ENCODE results near the gene EPB41L5. TPM values are rescaled to one million over a fixed set of nuclear protein-coding genes. Genes with fewer than 3 reads are reported as not detected.
"Not testable (repeated sequence)": the region's sequence is repeated elsewhere in the genome, so short reads cannot be mapped to it uniquely, and the experiment has no call there.

EPB41L5 gene
- total RNA-seq, 1 donor from 2014 or later = 16.2 TPM

DNA sequence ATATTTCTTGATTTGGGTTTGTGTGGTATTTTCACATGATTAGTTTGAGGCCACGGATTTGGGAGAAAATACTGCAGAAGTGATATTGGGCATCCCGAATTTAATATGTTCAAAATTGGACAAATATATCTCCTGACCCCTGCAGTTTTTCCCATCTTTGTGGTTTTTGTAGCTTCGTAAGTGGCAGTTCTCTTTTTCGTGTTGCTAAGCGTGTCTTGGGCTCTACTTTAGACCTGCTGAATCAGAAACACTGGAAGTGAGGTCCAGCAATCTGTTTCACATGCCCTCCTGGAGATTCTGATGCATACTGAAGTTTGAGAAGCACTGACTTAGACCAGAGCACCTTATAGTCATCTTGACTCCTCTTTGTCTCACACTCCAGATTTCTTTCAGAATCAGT, 98.3 kb downstream of the EPB41L5 start:
- Histone ChIP-seq H3K27ac (ENCODE audit: low read depth, low read length) (no peak overlapping the region), H3K4me1 (ENCODE audit: insufficient read depth, low read length) (peaks cover 20% of the 10 kb centered on the region), H3K9me3 (ENCODE audit: insufficient read depth, low read depth, low read length) (no peaks in the 10 kb centered on the region), H3K9ac (ENCODE audit: low read length) (no peak overlapping the region), H3K4me3 (ENCODE audit: insufficient read depth, low read depth, low read length) (no peak overlapping the region), H2AFZ (ENCODE audit: low read depth, low read length) (no peak overlapping the region), H3K27me3 (ENCODE audit: insufficient read depth, low read length) (peaks cover 5% of the 10 kb centered on the region), H4K20me1 (ENCODE audit: insufficient read depth, low read length) (no peaks in the 10 kb centered on the region), H3K36me3 (ENCODE audit: insufficient read depth, low read length) (no peaks in the 10 kb centered on the region), H3K79me2 (ENCODE audit: insufficient read depth, low read length) (no peaks in the 10 kb centered on the region), H3K4me2 (ENCODE audit: low read length) (no peak overlapping the region)
- H3K36me3 Mint-ChIP-seq (ENCODE audit: low read depth, unreplicated experiment) = no peaks in the 10 kb centered on the region
- TF ChIP-seq EZH2 (IDR thresholded peaks at IDR 0.05; ENCODE audit: insufficient read depth, low read length) (no peak), CTCF (IDR thresholded peaks at IDR 0.05; ENCODE audit: insufficient read depth, low read depth, low read length) (no peak)
- FAIRE-seq (no peak), DNase-seq (ENCODE audit: low read depth) (no peak)
- H3K4me3 Mint-ChIP-seq (ENCODE audit: unreplicated experiment) = no peak overlapping the region
- peaks cover 12% of the 10 kb centered on the region for H3K4me1 Mint-ChIP-seq (ENCODE audit: low read depth, unreplicated experiment)
- H3K9me3 Mint-ChIP-seq (ENCODE audit: unreplicated experiment) = no peaks in the 10 kb centered on the region
- no peaks in the 10 kb centered on the region for H3K27me3 Mint-ChIP-seq (ENCODE audit: low read depth, unreplicated experiment)
- no peak overlapping the region for H3K27ac Mint-ChIP-seq (ENCODE audit: unreplicated experiment)

DNA sequence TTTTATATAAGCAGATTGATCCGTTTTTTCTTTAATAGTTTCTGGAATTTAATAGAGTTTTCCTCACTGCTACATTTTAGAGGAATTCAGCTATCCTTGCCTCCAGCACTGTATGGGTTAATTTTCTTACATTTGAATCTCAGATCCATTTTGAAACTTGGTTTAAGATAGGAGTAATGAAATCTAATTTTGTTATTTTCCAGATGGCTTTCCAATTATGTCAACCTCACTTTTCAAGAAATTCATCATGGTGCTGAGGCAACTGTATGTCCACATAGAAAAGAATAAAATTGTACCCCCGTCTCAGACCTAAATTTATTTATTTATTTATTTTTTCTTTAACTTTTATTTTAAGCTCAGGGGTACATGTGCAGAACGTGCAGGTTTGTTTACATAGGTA, 105.1 kb downstream of the EPB41L5 start:
- no peak overlapping the region for H2AFZ ChIP-seq (ENCODE audit: low read depth, low read length)
- peaks cover 7% of the 10 kb centered on the region for H3K9me3 Mint-ChIP-seq (ENCODE audit: unreplicated experiment)
- FAIRE-seq (no peak), DNase-seq (ENCODE audit: low read depth) (no peak)
- no peaks in the 10 kb centered on the region for H3K4me1 Mint-ChIP-seq (ENCODE audit: low read depth, unreplicated experiment)
- no peaks in the 10 kb centered on the region for H3K27me3 Mint-ChIP-seq (ENCODE audit: low read depth, unreplicated experiment)
- TF ChIP-seq EZH2 (IDR thresholded peaks at IDR 0.05; ENCODE audit: insufficient read depth, low read length) (no peak), CTCF (IDR thresholded peaks at IDR 0.05; ENCODE audit: insufficient read depth, low read depth, low read length) (no peak)
- H3K9ac ChIP-seq (ENCODE audit: low read length) = no peak overlapping the region
- no peak overlapping the region for H3K27ac ChIP-seq (ENCODE audit: low read depth, low read length)
- no peaks in the 10 kb centered on the region for H3K9me3 ChIP-seq (ENCODE audit: insufficient read depth, low read depth, low read length)
- no peak overlapping the region for H3K4me3 ChIP-seq (ENCODE audit: insufficient read depth, low read depth, low read length)
- no peaks in the 10 kb centered on the region for H3K36me3 ChIP-seq (ENCODE audit: insufficient read depth, low read length)
- H3K36me3 Mint-ChIP-seq (ENCODE audit: low read depth, unreplicated experiment) = peaks cover 7% of the 10 kb centered on the region
- H3K27ac Mint-ChIP-seq (ENCODE audit: unreplicated experiment) = no peak overlapping the region
- H3K79me2 ChIP-seq (ENCODE audit: insufficient read depth, low read length) = no peaks in the 10 kb centered on the region
- no peak overlapping the region for H3K4me3 Mint-ChIP-seq (ENCODE audit: unreplicated experiment)
- H3K4me1 ChIP-seq (ENCODE audit: insufficient read depth, low read length) = no peaks in the 10 kb centered on the region
- no peak overlapping the region for H3K4me2 ChIP-seq (ENCODE audit: low read length)
- no peaks in the 10 kb centered on the region for H4K20me1 ChIP-seq (ENCODE audit: insufficient read depth, low read length)
- H3K27me3 ChIP-seq (ENCODE audit: insufficient read depth, low read length) = no peaks in the 10 kb centered on the region

GRCh38 chr2:120118471-120118870, 105.6 kb downstream of the EPB41L5 start:
- Histone ChIP-seq H4K20me1 (ENCODE audit: insufficient read depth, low read length) (no peaks in the 10 kb centered on the region), H2AFZ (ENCODE audit: low read depth, low read length) (no peak overlapping the region), H3K27me3 (ENCODE audit: insufficient read depth, low read length) (no peaks in the 10 kb centered on the region), H3K36me3 (ENCODE audit: insufficient read depth, low read length) (no peaks in the 10 kb centered on the region), H3K4me3 (ENCODE audit: insufficient read depth, low read depth, low read length) (no peak overlapping the region), H3K9me3 (ENCODE audit: insufficient read depth, low read depth, low read length) (no peaks in the 10 kb centered on the region), H3K4me2 (ENCODE audit: low read length) (no peak overlapping the region), H3K9ac (ENCODE audit: low read length) (no peak overlapping the region), H3K4me1 (ENCODE audit: insufficient read depth, low read length) (no peaks in the 10 kb centered on the region), H3K27ac (ENCODE audit: low read depth, low read length) (no peak overlapping the region), H3K79me2 (ENCODE audit: insufficient read depth, low read length) (no peaks in the 10 kb centered on the region)
- H3K9me3 Mint-ChIP-seq (ENCODE audit: unreplicated experiment) = peaks cover 7% of the 10 kb centered on the region
- no peaks in the 10 kb centered on the region for H3K4me1 Mint-ChIP-seq (ENCODE audit: low read depth, unreplicated experiment)
- TF ChIP-seq CTCF (IDR thresholded peaks at IDR 0.05; ENCODE audit: insufficient read depth, low read depth, low read length) = no peak
- TF ChIP-seq EZH2 (IDR thresholded peaks at IDR 0.05; ENCODE audit: insufficient read depth, low read length) = no peak
- H3K36me3 Mint-ChIP-seq (ENCODE audit: low read depth, unreplicated experiment) = peaks cover 7% of the 10 kb centered on the region
- FAIRE-seq = no peak
- H3K27me3 Mint-ChIP-seq (ENCODE audit: low read depth, unreplicated experiment) = no peaks in the 10 kb centered on the region
- no peak for DNase-seq (ENCODE audit: low read depth)
- no peak overlapping the region for H3K4me3 Mint-ChIP-seq (ENCODE audit: unreplicated experiment)
- H3K27ac Mint-ChIP-seq (ENCODE audit: unreplicated experiment) = no peak overlapping the region

DNA sequence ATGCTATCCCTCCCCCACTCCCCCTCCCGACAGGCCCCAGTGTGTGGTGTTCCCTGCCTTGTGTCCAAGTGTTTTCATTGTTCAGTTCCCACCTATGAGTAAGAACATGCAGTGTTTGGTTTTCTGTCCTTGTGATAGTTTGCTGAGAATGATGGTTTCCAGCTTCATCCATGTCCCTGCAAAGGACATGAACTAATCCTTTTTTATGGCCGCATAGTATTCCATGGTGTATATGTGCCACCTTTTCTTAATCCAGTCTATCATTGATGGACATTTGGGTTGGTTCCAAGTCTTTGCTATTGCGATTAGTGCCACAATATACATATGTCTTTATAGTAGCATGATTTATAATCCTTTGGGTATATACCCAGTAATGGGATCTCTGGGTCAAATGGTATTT, 108.5 kb downstream of the EPB41L5 start:
- not testable (repeated sequence) for FAIRE-seq; H3K4me1 Mint-ChIP-seq (ENCODE audit: low read depth, unreplicated experiment)

More for the DNA sequence above, 108.5 kb downstream of the EPB41L5 start:
- H3K4me3 ChIP-seq (ENCODE audit: insufficient read depth, low read depth, low read length); H2AFZ ChIP-seq (ENCODE audit: low read depth, low read length); H3K9me3 Mint-ChIP-seq (ENCODE audit: unreplicated experiment); H3K79me2 ChIP-seq (ENCODE audit: insufficient read depth, low read length); H3K9me3 ChIP-seq (ENCODE audit: insufficient read depth, low read depth, low read length); H3K27ac Mint-ChIP-seq (ENCODE audit: unreplicated experiment); H3K27ac ChIP-seq (ENCODE audit: low read depth, low read length); DNase-seq (ENCODE audit: low read depth); H3K36me3 Mint-ChIP-seq (ENCODE audit: low read depth, unreplicated experiment); H3K4me1 ChIP-seq (ENCODE audit: insufficient read depth, low read length); H3K36me3 ChIP-seq (ENCODE audit: insufficient read depth, low read length); H3K4me3 Mint-ChIP-seq (ENCODE audit: unreplicated experiment); H3K27me3 Mint-ChIP-seq (ENCODE audit: low read depth, unreplicated experiment); H3K4me2 ChIP-seq (ENCODE audit: low read length); H4K20me1 ChIP-seq (ENCODE audit: insufficient read depth, low read length); H3K27me3 ChIP-seq (ENCODE audit: insufficient read depth, low read length); H3K9ac ChIP-seq (ENCODE audit: low read length): not testable (repeated sequence)
